GM12875 (cell line): ENCODE data around the gene TAS2R38.

Experiments
- H3K4me3 ChIP-seq: one replicate; pipeline ENCODE4 v1.5.1; 2011; ENCODE audit warnings: low read depth, low read length, control low read depth
- TF ChIP-seq, protein P1 (sequence below): IDR thresholded peaks from 2 replicates; pipeline ENCODE4 v1.5.1; 2011; ENCODE audit warnings: low read depth, mild to moderate bottlenecking, control low read depth, inconsistent platforms, low read length, moderate library complexity, borderline replicate concordance; ENCODE audit not compliant: insufficient read depth

TAS2R38 gene

DNA sequence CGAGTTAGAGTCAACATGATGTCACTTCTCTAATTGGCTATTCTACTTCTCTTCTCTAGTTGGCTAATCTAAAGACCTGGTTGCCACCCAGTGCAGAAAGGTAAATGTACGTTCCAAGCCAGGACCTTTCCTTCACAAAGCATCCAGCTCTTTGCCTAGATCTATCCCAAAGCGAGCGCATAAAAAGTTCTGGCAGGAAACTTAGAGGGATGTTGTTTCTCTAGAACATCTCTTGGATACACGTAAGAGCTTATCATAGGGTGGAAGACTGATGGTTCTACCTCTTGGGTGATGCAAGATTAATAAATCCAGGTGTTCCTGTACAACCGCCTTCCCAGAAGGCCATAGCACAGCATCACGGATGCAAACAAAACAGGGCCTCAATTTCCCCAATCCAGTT, at the start of gene TAS2R38:
Gene TAS2R38, minus strand, starts transcription at position 101 of the 400 bp plus-strand sequence. Its CDS starts 84 bp downstream, at position 17.
- TF ChIP-seq, protein P1, sequence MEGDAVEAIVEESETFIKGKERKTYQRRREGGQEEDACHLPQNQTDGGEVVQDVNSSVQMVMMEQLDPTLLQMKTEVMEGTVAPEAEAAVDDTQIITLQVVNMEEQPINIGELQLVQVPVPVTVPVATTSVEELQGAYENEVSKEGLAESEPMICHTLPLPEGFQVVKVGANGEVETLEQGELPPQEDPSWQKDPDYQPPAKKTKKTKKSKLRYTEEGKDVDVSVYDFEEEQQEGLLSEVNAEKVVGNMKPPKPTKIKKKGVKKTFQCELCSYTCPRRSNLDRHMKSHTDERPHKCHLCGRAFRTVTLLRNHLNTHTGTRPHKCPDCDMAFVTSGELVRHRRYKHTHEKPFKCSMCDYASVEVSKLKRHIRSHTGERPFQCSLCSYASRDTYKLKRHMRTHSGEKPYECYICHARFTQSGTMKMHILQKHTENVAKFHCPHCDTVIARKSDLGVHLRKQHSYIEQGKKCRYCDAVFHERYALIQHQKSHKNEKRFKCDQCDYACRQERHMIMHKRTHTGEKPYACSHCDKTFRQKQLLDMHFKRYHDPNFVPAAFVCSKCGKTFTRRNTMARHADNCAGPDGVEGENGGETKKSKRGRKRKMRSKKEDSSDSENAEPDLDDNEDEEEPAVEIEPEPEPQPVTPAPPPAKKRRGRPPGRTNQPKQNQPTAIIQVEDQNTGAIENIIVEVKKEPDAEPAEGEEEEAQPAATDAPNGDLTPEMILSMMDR: no peak
- H3K4me3 ChIP-seq: no peak within 1 kb of the TSS

DNA sequence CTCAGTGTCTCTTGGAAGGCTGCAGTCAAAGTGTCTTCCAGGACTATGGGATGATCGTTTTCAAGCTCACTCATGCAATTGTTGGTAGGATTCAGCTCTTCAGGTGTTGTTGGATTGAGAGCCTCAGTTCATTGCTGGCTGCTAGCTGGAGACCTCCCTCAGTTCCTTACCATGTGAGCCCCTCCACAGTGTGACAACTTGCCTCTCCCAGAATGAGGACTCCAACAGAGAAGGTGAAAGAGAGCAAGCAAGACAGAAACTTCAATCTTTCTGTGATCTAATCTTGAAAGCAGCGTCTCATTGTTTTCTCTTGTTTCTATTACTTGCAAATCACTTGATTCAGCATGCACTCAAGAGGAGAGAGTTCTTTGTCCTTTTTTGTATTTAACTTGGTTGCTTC, 44.6 kb upstream of the TAS2R38 start:
- TF ChIP-seq, protein P1: no peak
- no peak overlapping the region for H3K4me3 ChIP-seq

DNA sequence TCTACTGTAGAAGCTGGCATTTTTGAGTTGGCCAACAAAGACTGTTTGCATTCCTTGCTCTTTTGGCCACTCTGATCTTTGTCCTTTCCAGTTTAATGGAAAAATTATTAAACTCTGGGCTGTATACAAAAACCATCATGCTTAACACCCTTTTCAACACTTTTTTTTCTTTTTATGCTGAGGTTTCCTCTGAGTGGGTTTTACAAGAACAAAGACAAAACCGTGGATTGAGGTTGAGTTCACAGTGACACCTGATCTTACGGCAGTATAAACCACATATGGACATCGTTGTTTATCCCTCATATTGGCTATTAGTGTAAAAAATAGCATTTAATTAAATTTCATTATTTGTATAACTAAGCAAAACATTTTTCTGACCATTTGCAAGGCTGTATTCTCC, 43.9 kb upstream of the TAS2R38 start:
- H3K4me3 ChIP-seq: no peak overlapping the region
- TF ChIP-seq, protein P1: no peak

DNA sequence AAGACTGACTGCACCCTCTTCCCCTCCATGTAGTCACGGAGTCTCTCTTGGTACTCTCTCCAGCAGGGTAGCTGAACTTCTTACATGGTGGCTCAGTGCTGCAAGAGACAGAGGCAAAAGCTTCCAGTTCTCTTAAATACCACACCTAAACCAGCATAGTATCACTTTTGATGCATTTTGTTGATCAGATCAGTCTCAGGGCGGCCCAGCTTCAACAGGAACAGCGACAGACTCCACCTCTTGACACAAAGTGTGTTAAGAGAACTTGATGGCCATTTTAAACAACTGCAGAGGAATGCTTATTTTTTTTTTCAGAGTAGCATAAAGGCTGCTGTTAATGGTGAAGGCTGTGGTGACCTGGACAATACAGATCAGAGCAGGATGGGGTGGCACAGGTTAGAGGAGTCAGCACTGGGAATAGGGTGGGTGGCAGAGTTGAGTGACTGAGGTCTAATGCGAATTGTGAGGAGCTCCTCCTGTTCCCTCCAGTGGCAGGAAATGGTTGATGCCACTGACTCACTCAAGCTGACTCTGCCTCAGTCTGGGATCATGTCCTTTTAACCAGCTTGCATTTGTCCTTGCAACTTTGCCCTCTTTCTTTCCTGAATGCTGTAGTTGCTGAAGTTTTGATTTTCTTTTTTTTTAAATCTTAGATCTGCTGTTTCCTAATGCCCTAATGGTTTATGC, 39.4 kb upstream of the TAS2R38 start:
- TF ChIP-seq, protein P1: no peak
- H3K4me3 ChIP-seq: no peak overlapping the region

DNA sequence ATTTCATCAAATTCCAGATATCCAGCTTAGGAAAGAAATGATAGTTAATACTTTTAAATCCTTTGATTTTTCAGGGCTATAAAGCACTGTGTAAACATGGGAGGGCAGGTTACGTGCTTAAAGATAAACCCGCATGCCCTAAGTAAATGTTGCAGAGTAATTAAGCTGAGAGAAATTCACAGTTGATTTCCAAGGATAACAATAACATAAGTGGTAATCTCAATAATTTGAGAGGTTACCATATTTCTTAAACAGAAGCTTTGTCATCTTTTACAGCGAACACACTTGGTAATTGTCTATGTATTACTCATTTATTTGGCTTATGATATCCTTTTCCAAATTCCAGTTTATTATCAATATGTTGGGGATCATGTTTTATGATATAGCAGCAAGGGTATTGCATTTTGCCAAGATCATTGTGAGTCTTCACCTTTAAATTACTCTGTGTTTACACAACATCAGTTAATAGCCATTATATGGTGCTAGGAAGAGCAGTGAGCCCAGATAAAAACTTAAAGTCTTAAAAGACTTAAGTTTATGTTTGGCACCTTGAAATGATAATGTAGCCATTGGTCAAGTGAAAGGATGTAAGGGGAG, 37.5 kb upstream of the TAS2R38 start:
- TF ChIP-seq, protein P1: no peak
- H3K4me3 ChIP-seq: no peak overlapping the region

DNA sequence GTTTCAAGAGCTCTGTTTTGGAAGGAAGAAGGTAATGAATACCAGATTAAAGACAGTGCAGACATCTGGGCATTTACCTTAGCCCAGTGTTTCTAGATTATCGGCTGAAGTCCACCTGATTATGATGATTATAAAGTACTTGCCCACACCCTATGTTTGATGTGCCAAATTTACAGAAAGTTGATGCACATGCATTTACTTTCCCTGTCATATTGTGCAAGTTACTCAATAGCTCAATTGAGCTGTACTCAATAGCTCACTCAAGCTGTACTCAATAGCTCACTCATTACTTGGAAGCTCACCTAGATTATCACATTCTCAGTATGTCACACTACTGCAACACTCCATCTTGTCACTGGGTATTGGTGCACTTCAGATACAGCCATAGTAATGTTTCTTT, 35.6 kb upstream of the TAS2R38 start:
- no peak overlapping the region for H3K4me3 ChIP-seq
- TF ChIP-seq, protein P1: no peak

DNA sequence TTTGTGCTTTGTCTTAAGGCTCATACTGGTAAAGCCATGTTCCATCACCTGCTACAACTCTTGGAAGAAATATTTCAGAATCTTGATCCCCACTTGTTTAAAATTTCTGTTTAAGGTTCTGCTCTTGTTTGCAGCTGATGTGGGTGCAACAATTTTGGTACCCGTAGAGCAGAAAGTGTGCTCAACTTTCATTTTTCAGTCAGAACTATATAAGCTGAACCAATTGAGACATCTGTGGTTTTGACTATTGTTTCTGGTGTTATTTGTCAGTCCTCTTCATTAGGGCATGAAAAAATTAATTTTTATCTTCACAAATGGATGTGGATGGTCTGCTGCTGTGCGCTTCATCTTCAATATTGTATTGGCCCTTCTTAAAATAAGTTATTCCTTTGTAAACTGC, 33.0 kb upstream of the TAS2R38 start:
- TF ChIP-seq, protein P1: no peak

More for the DNA sequence above, 33.0 kb upstream of the TAS2R38 start:
- no peak overlapping the region for H3K4me3 ChIP-seq
